H9 (cell line): ENCODE results near the gene BRSK1. TPM values are rescaled to one million over a fixed set of nuclear protein-coding genes. Genes with fewer than 3 reads are reported as not detected.

Source experiments
- DNase-seq: peaks from one replicate; pipeline ENCODE4 v3.0.0-alpha.2; 2017
- H2AFZ ChIP-seq: one replicate; pipeline ENCODE4 v1.6.1; 2013; ENCODE audit warnings: mild to moderate bottlenecking, low read length, control low read depth, moderate library complexity
- H2AK5ac ChIP-seq: 2 replicates; pipeline ENCODE4 v1.6.1; 2013; ENCODE audit warnings: low read length, control low read depth, mixed read lengths; ENCODE audit not compliant: insufficient read length
- H2BK120ac ChIP-seq: one replicate; pipeline ENCODE4 v1.6.1; 2013; ENCODE audit warnings: low read depth, mild to moderate bottlenecking, low read length, control low read depth, inconsistent platforms; ENCODE audit not compliant: poor library complexity, severe bottlenecking
- H2BK12ac ChIP-seq: 2 replicates; pipeline ENCODE4 v1.6.1; 2013; ENCODE audit warnings: low read length, control low read depth, mixed read lengths, low read depth; ENCODE audit not compliant: insufficient read length
- H2BK15ac ChIP-seq: 2 replicates; pipeline ENCODE4 v1.6.1; 2013; ENCODE audit warnings: low read depth, low read length, control low read depth
- H2BK20ac ChIP-seq: one replicate; pipeline ENCODE4 v1.6.1; 2013; ENCODE audit warnings: low read depth, mild to moderate bottlenecking, low read length, control low read depth, inconsistent platforms; ENCODE audit not compliant: poor library complexity, severe bottlenecking
- H2BK5ac ChIP-seq: 2 replicates; pipeline ENCODE4 v1.6.1; 2013; ENCODE audit warnings: low read length, control low read depth, mixed read lengths; ENCODE audit not compliant: insufficient read length
- H3K14ac ChIP-seq: 2 replicates; pipeline ENCODE4 v1.6.1; 2013; ENCODE audit warnings: low read length, control low read depth; ENCODE audit not compliant: insufficient read depth
- H3K18ac ChIP-seq: 2 replicates; pipeline ENCODE4 v1.6.1; 2013; ENCODE audit warnings: low read depth, mild to moderate bottlenecking, mixed read lengths, low read length, control low read depth; ENCODE audit not compliant: insufficient read length
- H3K23ac ChIP-seq: 2 replicates; pipeline ENCODE4 v1.6.1; 2013; ENCODE audit warnings: low read length, control low read depth, mixed read lengths, low read depth; ENCODE audit not compliant: insufficient read length
- H3K23me2 ChIP-seq: 2 replicates; pipeline ENCODE4 v1.6.1; 2013; ENCODE audit warnings: low read depth, mild to moderate bottlenecking, mixed read lengths, low read length, control low read depth; ENCODE audit not compliant: insufficient read length, poor library complexity, severe bottlenecking
- H3K27ac ChIP-seq: 2 replicates; pipeline ENCODE4 v1.5.1; 2013; ENCODE audit warnings: low read length, control low read depth, mixed read lengths, low read depth; ENCODE audit not compliant: insufficient read length
- H3K27me3 ChIP-seq: 2 replicates; pipeline ENCODE4 v1.6.1; 2013; ENCODE audit warnings: low read length, control low read depth, inconsistent platforms; ENCODE audit not compliant: insufficient read depth
- H3K4ac ChIP-seq: 2 replicates; pipeline ENCODE4 v1.6.1; 2013; ENCODE audit warnings: low read depth, mild to moderate bottlenecking, control low read depth, inconsistent platforms, low read length, moderate library complexity
- H3K4me1 ChIP-seq: 2 replicates; pipeline ENCODE4 v1.6.1; 2013; ENCODE audit warnings: low read length, control low read depth, inconsistent platforms; ENCODE audit not compliant: insufficient read depth
- H3K4me2 ChIP-seq: 2 replicates; pipeline ENCODE4 v1.6.1; 2013; ENCODE audit warnings: low read length, control low read depth, mixed read lengths; ENCODE audit not compliant: insufficient read length, insufficient read depth
- H3K56ac ChIP-seq: 2 replicates; pipeline ENCODE4 v1.6.1; 2013; ENCODE audit warnings: low read depth, mild to moderate bottlenecking, mixed read lengths, low read length, control low read depth; ENCODE audit not compliant: insufficient read length
- H3K79me1 ChIP-seq: 2 replicates; pipeline ENCODE4 v1.6.1; 2013; ENCODE audit warnings: low read depth, mild to moderate bottlenecking, moderate library complexity, low read length, control low read depth, inconsistent platforms; ENCODE audit not compliant: insufficient read depth, poor library complexity, severe bottlenecking
- H3K79me2 ChIP-seq: 2 replicates; pipeline ENCODE4 v1.6.1; 2013; ENCODE audit warnings: low read length, control low read depth, inconsistent platforms; ENCODE audit not compliant: insufficient read depth
- H3K9ac ChIP-seq: 2 replicates; pipeline ENCODE4 v1.6.1; 2013; ENCODE audit warnings: low read length, control low read depth, mixed read lengths; ENCODE audit not compliant: insufficient read length; ENCODE audit errors: extremely low read depth
- H3K9me3 ChIP-seq: one replicate; pipeline ENCODE4 v1.6.1; 2013; ENCODE audit warnings: low read depth, low read length, inconsistent platforms; ENCODE audit not compliant: control insufficient read depth
- H3T11ph ChIP-seq: one replicate; pipeline ENCODE4 v1.6.1; 2013; ENCODE audit warnings: mild to moderate bottlenecking, low read length, control low read depth, inconsistent platforms
- H4K20me1 ChIP-seq: one replicate; pipeline ENCODE4 v1.6.1; 2013; ENCODE audit not compliant: control insufficient read depth, insufficient read length, insufficient read depth
- H4K5ac ChIP-seq: 2 replicates; pipeline ENCODE4 v1.6.1; 2013; ENCODE audit warnings: low read depth, mild to moderate bottlenecking, mixed read lengths, low read length, control low read depth; ENCODE audit not compliant: insufficient read length
- H4K8ac ChIP-seq: replicated peaks from 2 replicates; pipeline ENCODE4 v1.6.1; 2013; ENCODE audit warnings: low read length, control low read depth, mixed read lengths, low read depth; ENCODE audit not compliant: insufficient read length
- H4K91ac ChIP-seq: 2 replicates; pipeline ENCODE4 v1.6.1; 2013; ENCODE audit warnings: low read depth, mild to moderate bottlenecking, moderate library complexity, mixed read lengths, low read length, control low read depth; ENCODE audit not compliant: insufficient read length
- H3K27ac Mint-ChIP-seq, 3 experiments: 2 replicates in 2 of 3; 3 replicates in 1 of 3; pipeline ENCODE4 v1.8.0; 2020 to 2021; ENCODE audit warnings: mixed read lengths in 3 of 3, mild to moderate bottlenecking in 1 of 3, moderate library complexity in 1 of 3
- H3K27me3 Mint-ChIP-seq: 2 replicates; pipeline ENCODE4 v1.8.0; 2021; ENCODE audit warnings: low read depth, mild to moderate bottlenecking, moderate library complexity, mixed read lengths
- H3K36me3 Mint-ChIP-seq, 3 experiments: 2 replicates in 2 of 3; 3 replicates in 1 of 3; pipeline ENCODE4 v1.8.0; 2020 to 2021; ENCODE audit warnings: low read depth in 3 of 3, mixed read lengths in 3 of 3; ENCODE audit not compliant: insufficient read depth in 1 of 3
- H3K4me1 Mint-ChIP-seq, 2 experiments: 2 replicates each; pipeline ENCODE4 v1.8.0; 2020; ENCODE audit warnings: mixed read lengths in 2 of 2
- H3K4me3 Mint-ChIP-seq, 2 experiments: 2 replicates in 1 of 2; 3 replicates in 1 of 2; pipeline ENCODE4 v1.8.0; 2020 to 2021; ENCODE audit warnings: mild to moderate bottlenecking in 2 of 2, mixed read lengths in 2 of 2, moderate library complexity in 1 of 2
- H3K9me3 Mint-ChIP-seq, 2 experiments: 2 replicates in 1 of 2; 3 replicates in 1 of 2; pipeline ENCODE4 v1.8.0; 2020; ENCODE audit warnings: mild to moderate bottlenecking in 2 of 2, mixed read lengths in 2 of 2, moderate library complexity in 1 of 2
- CTCF ChIP-seq: fragments of 200-600 bp; sonication (generic); conservative IDR thresholded peaks from 3 replicates; pipeline ENCODE4 v1.8.0; 2021; ENCODE audit warnings: antibody characterized with exemption, mild to moderate bottlenecking
- WGBS: extraction: QIAGEN DNeasy Blood & Tissue Kit; methylation state at CpG from one replicate; pipeline ENCODE4 v1.1.7; 2013; ENCODE audit warnings: missing lambda C conversion rate, low lambda C conversion rate, mixed read lengths; ENCODE audit not compliant: insufficient read length; ENCODE audit errors: extremely low coverage; 5-methylcytosine and 5-hydroxymethylcytosine counted together
- total RNA-seq: library from RNA; stranded (reverse); gene quantifications from 2 replicates; pipeline ENCODE4 v1.2.1, GENCODE V29; 2021

BRSK1 gene
- total RNA-seq, 1 experiment from 2014 or later = 43.5 TPM

- Histone ChIP-seq H2BK120ac (no peak overlapping the region), H3K79me1 (peaks cover 8% of the 10 kb centered on the region), H2BK20ac (no peak overlapping the region), H3K79me2 (peaks cover 14% of the 10 kb centered on the region; the same call in 1 of the 2 replicates), H4K91ac (no peak overlapping the region), H3K14ac (no peak overlapping the region), H3K18ac (no peak overlapping the region), H2BK12ac (no peak overlapping the region), H4K20me1 (no peaks in the 10 kb centered on the region), H4K5ac (no peak overlapping the region), H2AK5ac (no peak overlapping the region), H3K4me1 (peaks cover 4% of the 10 kb centered on the region; the same call in 1 of the 2 replicates), H3K4me2 (no peak overlapping the region), H3K56ac (no peak overlapping the region), H3K23me2 (peaks cover 9% of the 10 kb centered on the region), H2BK5ac (no peak overlapping the region), H3K27ac (no peak overlapping the region), H3K9ac (no peak overlapping the region), H3K4ac (no peak overlapping the region), H3K23ac (no peak overlapping the region), H2BK15ac (no peak overlapping the region), H2AFZ (no peak overlapping the region), H4K8ac (no peak overlapping the region), H3K9me3 (peaks cover 4% of the 10 kb centered on the region), H3T11ph (no peak overlapping the region), H3K27me3 (no peaks in the 10 kb centered on the region)
- no peak for TF ChIP-seq CTCF
- H3K36me3 Mint-ChIP-seq = peaks cover 10 to 11% (median 10%) of the 10 kb centered on the region in 3 experiments
- no CpG with 5 or more reads among the region's 13 CpGs for WGBS
- no peaks in the 10 kb centered on the region; the same call in 1 of the 2 replicates for H3K27me3 Mint-ChIP-seq
- H3K27ac Mint-ChIP-seq = no peak overlapping the region
- H3K9me3 Mint-ChIP-seq = peaks cover 6% of the 10 kb centered on the region in 2 experiments
- peak; percentile 64 for DNase-seq
- peaks cover 13 to 26% of the 10 kb centered on the region in 2 experiments for H3K4me1 Mint-ChIP-seq
- H3K4me3 Mint-ChIP-seq = no peak overlapping the region
Observed at GRCh38 chr19:55261671-55262126, 22.1 kb upstream of the BRSK1 start.
